AG09319 (cell line): ENCODE results near the gene SHROOM3.
"Not testable (repeated sequence)": the region's sequence is repeated elsewhere in the genome, so short reads cannot be mapped to it uniquely, and the experiment has no call there.

Experiments
- DNase-seq: peaks from one replicate; pipeline ENCODE4 v3.0.0-alpha.2; 2010; ENCODE audit warnings: low read depth; ENCODE audit errors: extremely low read depth
- CTCF ChIP-seq: IDR thresholded peaks from 2 replicates; pipeline ENCODE4 v1.5.1; 2011; ENCODE audit warnings: low read depth, mild to moderate bottlenecking, inconsistent platforms, low read length, moderate library complexity

Gene SHROOM3

DNA sequence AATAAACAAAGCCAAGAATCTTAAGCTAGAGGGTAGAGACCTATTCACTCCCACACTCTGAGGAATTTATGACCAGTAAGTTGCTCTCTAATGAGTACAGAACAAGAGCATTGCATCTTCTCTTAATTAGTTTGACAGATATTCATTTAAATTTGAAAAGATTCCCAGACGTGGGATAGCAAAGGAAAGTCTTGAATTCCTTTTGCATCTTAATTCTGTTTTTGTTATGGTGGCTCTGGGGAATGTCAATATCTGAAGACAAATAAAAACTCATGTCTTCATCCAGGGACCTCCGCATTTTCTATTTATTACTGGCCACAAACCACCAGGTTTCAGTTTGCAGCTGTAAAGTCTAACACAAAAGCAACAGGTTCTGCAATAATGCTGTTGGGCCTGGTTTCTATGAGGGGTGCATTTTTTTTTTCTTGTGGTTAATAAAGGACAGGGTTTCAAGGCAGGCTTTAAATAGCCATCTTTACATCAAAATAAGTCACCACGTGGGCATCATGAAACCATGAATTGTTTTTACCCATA, 172.3 kb downstream of the SHROOM3 start:
- DNase-seq = peak; percentile 62
- no peak for TF ChIP-seq CTCF

DNA sequence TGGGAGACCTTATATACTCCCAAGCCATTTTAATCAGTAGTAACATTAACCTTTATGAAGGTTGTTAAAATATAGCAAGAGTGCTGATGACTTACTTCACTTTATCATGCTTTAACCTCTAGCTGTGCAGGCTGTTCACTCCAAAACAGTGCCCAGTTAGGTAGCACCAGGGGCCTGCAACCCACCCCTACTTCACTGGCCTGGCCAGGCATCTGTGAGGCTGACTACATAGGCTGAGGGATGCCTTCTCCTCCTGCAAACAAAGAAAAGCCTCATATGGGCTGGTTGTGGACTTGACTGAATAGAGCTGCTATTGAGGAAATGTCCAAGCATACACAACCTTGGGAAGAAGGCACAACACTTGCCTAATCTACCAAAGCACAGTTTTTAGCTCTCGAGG, 172.8 kb downstream of the SHROOM3 start:
- no peak for DNase-seq
- no peak for TF ChIP-seq CTCF

DNA sequence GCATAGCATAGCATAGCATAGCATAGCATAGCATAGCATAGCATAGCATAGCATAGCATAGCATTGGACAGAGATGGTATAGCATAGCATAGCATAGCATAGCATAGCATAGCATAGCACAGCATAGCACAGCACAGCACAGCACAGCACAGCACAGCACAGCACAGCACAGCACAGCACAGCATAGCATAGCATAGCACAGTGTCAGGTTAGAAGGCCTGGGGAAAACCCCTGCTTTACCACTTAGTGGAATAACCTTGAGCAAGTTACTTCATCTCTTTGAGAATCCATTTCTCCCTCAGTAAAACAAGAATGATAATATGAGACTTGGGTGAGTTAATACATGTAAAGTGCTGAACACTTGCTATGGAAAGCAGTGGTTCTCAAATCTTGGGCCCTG, 173.5 kb downstream of the SHROOM3 start:
- not testable (repeated sequence) for DNase-seq

DNA sequence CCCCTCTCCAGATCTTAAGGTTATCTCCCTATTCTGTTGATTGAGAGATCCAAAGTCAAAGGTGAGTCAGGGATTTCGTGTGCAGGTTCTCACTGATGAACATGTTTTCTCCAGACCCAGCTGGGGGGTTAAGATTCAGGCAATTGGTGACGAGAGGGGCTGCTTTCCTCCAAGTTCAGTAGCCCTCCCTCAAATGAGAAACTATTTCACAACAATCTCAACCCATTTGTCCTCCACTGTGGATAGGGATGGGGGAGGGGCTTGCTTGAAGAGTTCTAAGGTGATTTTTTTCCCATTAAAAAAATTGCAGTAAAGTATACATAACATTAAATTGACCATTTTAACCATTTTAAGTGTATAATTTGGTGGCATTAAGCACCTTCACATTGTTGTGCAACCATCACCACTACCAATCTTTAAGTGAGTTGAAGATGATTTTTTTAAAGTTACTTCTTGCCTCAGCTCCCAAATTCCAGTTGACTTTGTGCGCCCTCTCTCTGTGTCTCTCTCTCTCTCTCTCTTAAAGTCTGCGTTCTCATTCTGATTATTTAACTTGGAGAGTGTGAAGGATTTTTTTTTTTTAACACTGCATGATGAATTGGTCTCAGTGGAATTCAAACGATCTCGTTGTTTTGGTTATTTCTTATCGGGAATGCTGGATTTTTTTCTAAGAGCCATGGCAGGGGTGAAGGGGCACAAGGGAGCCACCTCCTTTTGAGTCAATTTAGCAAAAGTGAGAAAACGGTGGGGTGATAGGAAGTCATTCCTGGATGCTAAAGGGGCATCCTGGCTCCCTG, 175.9 kb downstream of the SHROOM3 start:
- TF ChIP-seq CTCF = no peak
- no peak for DNase-seq

- no peak for DNase-seq
- TF ChIP-seq CTCF = no peak
These were observed 176.7 kb downstream of the SHROOM3 start for GRCh38 chr4:76611616-76612207.

- DNase-seq = peak; percentile 95
- no peak for TF ChIP-seq CTCF
These were observed 179.6 kb downstream of the SHROOM3 start for GRCh38 chr4:76614589-76614988.

DNA sequence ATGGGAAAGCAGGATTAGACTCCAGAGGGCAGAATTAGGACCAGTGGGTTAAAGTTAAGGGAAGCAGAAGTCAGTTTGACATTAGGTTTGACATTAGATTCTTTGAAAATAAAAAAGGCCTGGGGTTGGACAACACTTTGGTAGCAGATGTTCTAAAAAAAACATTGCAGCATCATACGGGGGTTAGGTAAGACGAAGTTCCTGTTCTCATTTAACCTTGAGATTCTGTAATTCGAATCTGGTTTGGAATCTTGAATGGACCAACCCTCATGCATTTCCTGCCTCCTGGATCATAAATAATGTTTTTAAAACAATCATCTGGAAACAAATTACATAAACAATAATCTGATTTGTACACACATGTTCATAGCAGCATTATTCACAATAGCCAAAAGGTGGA, 181.0 kb downstream of the SHROOM3 start:
- peak; percentile 59 for DNase-seq
- TF ChIP-seq CTCF = no peak; the same call in none of the 2 replicates
